Dedifferentiated amniotic fluid mesenchymal stem cell (primary cell): ENCODE results near the gene PLA2G4B.

Experiments
- DNase-seq: peaks from one replicate; pipeline ENCODE4 v3.0.0-alpha.2; 2016; ENCODE audit errors: extremely low spot score

Gene PLA2G4B, protein sequence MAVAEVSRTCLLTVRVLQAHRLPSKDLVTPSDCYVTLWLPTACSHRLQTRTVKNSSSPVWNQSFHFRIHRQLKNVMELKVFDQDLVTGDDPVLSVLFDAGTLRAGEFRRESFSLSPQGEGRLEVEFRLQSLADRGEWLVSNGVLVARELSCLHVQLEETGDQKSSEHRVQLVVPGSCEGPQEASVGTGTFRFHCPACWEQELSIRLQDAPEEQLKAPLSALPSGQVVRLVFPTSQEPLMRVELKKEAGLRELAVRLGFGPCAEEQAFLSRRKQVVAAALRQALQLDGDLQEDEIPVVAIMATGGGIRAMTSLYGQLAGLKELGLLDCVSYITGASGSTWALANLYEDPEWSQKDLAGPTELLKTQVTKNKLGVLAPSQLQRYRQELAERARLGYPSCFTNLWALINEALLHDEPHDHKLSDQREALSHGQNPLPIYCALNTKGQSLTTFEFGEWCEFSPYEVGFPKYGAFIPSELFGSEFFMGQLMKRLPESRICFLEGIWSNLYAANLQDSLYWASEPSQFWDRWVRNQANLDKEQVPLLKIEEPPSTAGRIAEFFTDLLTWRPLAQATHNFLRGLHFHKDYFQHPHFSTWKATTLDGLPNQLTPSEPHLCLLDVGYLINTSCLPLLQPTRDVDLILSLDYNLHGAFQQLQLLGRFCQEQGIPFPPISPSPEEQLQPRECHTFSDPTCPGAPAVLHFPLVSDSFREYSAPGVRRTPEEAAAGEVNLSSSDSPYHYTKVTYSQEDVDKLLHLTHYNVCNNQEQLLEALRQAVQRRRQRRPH

DNA sequence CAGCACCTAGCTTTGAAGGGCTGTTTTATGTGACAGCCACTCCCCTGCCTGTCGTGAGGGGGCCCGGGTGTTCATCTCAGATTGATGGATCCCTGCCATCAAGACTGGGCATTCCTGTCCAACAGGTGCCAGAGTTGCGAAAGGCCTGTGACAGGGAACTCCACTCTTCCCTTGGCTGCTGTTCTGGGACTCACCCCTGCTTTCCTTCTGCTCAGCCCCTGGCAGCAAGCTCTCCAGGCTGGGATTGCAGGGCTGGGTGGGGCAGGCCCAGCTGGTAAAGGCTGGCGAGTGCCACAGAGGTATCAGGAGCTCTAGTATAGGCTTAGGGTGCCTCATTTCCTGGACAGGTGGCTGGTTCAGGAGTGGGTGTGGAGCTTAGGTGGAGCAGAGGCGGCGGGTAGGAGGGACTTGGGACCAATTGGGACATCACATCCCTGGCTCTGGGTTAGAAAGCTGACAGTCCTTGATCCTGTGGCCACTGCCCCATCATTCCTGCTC lies at the start of gene PLA2G4B:
Gene PLA2G4B (plus strand): TSS at position 448 of the 498 bp plus-strand sequence. CDS start 67 bp downstream, outside the sequence.
- DNase-seq: no peak

DNA sequence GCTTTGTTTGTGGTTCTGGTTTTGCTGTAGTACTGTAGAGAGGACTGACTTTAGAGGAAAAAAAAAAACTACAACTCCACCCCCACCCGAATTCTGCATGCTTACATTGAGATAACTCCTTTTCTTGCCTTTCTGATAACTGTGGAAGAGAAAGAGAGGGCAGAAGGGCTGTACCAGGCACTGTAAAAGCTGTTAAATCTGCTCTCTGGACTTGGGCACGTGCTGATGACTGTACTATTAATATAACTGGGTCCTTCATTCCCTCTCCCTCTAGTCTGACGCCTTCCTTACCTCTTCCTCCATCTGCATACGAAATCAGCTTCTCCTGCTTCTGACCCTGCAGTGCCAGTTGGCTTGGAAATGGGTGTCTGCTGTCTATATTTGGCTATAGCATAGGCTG lies 49.4 kb upstream of the PLA2G4B start:
- no peak for DNase-seq

DNA sequence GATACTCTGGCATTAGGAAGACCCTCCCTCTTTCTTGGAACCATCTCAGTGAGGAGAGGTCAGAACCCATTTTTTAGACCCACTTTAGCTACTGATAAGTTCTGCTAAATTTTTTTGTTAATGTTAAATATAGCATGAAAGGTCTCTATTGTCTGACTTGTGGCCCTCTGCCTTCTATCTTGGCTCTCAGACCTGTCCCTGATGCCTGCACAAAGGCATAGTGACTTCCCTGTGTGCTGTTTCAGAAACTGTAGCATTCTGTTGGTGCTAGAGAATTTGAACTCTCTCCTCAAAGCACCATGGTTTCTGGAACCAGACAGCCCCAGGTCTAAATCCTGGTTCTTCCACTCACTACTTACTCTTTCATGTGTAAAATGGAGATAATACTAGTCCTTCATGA lies 49.0 kb upstream of the PLA2G4B start:
- no peak for DNase-seq

DNA sequence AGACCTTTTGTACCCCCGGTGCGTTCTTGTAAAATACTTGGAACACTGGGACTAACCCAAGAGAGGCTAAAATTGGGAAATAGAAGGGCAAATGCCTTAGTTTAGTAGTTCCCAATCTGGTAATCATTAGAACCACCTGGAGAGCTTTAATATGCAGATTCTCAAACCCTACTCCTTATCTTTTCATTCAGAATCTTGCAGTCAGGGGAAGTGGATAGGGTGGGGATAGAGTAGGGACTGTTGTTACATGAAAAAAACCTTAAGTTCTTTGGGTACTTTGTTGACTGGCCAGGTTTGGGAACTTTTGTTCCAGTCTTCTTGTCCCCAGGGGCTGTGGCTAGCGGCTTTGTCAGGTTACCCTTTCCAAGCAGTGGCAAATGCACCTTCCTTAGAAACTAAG lies 48.5 kb upstream of the PLA2G4B start:
- no peak for DNase-seq

DNA sequence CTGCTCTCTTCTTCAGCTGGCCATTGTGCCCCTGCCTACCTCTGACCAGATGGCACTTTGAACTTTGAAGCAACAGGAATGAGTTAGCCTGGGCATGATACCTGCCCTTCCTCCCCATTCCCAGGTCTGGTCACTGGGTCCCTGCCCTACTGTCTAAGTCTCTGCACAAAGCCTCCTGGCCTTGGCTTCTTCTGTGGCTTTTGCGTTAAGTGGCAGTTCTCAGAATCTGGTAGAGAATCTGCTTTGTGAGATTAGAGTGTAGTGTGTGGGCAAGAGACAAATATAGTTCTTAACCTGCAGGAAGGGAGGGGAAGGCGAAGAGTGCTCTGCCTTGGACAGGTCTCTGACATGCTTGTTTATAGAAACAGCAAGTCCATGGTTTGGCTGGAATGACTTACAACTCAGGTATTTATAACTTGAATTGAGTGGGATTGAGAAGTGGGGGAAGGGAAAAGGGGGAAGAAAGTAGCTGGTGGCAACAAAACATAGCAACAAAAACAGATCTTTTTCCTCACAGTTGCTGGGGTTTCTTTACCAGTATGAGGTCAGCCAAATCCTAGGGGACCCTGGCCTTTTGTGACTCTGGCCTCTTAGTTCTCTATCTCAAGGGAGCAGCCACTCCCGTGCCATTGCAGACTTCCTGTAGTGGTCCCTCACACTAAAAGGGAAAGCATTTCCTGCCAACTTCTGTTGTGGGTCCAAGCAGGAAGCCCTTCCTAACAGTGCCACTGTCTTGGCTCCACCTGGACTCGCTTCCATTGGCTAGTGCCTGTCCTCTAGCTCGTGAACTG lies 47.7 kb upstream of the PLA2G4B start:
- no peak for DNase-seq

DNA sequence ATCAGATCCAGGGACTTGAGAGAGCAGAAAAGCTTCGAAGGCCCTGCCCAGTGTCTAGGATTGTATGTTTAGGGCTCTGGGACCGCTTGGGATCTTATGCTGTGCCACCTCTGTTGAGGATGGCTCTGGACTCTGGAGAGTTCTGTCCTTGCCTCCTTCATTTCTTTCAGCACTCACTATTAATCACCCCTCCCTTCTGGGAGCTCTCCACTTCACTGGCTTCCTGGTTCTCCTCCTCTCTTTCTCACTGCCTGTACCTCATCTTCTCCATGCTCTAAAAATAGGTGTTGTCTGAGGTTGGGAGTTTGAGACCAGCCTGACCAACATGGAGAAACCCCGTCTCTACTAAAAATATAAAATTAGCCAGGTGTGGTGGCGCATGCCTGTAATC lies 47.1 kb upstream of the PLA2G4B start:
- DNase-seq: no peak

DNA sequence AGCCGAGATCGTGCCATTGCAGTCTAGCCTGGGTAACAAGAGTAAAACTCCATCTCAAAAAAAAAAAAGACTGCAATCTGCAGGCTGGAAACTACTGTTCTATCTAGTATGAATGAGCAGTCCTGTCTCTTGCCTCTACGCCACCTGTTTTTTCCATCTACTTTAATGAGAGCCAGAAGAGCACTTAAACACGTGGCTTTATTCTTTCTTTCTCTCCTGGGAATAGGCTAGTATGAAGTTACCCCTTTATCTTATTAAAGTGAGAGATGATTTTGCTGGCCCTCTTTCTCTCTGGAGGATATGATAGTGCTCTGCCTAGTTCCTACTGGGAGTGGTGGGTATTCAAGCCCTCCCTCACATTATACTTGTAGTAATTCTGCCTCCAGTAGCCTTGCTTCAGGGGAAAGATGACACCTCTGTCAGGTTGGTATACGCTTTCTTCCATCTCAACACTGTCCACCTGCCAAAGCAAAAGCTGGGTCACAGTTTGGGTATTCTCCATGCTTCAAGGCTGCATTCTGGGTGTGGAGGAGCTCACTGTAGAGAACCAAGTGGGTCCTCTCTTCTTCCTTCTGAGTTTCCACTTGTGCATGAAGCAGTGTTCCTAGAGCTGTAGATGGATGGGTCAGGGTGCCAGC lies 46.5 kb upstream of the PLA2G4B start:
- no peak for DNase-seq

DNA sequence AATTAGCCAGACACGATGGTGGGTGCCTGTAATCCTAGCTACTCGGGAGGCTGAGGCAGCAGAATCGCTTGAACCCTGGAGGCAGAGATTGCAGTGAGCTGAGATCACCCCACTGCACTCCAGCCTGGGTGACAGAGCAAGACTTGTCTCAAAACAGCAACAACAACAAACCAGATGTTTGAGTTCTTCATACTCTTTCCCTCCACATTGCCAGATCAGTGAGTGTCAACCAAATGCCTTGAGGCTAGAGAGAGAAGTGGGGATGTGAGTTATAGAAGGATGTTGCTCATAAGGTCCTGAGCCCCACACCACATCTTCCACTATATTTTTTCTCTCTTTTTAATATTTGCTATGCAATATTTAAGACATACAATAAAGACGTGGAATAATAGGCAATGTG lies 44.6 kb upstream of the PLA2G4B start:
- peak; percentile 84 for DNase-seq

DNA sequence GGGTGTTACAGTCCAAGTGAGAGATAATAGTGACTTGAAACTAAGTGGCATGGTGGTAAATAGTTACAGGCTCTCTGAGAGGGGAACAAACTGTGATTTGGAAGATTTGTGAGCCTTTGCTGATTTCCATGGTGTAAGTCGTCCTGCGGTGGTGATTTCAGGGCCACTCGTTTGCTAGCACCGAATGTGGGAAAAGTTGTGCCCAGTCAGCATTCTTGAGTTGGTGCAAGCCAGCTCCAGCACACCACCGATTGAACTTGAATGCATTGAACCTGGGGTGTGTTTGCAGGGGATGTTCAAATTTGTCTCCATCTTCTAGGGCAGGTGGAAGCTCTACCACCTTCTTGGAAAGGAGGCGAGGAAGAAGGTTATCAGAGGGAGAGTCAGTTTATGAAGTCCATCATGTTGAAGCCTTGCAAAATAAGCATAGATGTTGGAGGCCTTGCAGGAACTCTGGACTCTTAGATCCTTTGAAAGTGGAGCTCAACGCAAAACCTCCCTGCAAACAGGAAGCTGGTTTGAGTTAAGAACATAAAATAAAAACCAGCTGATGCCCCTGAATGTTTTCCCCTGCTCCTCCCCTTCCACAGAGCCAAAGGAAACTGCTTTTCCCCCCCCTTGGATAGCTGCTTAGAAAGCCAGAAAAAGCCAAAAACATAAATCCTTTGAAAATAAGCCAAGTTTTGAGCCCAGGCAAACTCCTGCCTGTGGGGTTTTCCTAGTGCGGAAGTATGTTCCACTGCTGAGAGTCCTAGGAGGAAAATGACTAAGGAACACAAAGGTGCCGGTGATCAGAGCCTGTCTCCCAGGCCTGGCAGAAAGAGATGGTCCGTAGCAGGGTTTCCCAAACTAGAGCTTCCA lies 42.4 kb upstream of the PLA2G4B start:
- DNase-seq: peak; percentile 68

DNA sequence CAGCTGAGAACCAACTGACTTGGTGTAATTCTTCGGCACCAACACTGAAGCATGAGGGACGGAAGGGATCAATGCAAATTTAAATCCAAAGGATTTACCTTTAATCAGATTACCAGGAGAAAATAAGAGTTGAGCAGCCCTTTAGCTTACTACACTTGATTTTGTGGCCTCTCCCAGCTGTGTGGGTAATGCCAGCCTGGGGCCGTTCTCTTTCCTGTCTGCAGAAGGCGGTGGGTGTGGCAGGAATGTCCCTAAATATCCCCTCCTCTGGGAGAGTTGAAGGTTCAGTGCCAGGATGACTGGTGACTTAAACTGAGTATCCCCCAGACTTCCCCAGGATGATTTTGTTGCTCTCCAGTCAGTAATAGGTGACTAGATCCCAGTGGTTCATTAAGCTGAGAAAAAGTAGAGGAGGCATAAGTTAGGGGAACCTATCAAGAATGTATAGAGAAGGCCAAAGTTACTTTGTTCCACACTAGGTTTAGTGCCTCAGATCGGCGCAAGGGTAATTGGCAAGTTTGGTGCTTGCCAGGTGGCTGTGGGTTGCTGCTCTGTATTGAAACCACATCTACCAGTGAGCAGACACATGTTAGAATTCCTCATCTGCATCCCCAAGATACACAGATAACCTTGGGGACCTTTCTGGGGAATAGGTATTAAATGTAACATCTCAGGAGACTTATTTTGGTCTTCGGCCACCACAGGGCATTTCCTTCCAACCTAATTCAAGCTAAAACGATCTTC lies 41.3 kb upstream of the PLA2G4B start:
- DNase-seq: no peak

DNA sequence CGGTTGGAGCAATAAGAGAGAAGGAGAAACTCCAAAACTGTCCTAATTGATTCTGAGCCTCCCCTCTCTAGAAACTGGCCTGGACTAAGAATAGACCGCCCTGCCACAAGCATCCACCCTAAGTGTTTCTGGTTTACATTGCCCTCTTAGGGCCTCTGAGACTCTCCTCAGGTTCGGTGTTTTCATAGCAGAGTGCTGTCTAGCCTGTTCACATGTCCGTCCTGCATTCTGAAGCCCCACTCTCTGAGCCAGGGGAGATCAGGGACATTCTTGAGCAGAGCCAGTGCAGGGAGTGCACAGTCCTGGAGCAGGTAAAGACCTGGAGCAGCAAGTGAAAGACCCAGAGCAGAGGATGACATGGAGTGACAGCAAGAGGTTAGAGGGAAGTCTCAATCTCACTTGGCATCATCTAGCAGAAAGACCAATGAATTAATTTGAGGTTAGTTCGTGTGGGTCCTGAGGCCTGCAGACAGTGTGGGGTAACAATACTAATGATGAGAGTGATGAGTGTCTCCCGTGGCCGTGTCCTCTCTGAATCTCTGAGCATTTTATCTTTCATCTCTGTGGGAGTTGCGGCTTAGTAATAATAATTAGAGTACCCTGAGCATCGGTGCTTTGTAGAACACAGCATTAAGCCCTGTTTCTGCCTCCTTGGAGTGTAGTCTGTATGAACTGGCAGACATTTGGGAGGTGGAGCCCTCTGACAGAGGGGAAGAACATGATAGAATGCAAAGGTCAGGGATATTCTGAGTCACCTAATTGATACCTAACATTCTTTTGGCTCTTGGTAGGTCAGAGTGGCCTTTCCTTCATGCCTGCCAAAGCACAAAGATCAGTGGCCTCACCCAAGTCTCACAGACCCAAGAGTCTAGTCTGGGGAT lies 39.8 kb upstream of the PLA2G4B start:
- no peak for DNase-seq

DNA sequence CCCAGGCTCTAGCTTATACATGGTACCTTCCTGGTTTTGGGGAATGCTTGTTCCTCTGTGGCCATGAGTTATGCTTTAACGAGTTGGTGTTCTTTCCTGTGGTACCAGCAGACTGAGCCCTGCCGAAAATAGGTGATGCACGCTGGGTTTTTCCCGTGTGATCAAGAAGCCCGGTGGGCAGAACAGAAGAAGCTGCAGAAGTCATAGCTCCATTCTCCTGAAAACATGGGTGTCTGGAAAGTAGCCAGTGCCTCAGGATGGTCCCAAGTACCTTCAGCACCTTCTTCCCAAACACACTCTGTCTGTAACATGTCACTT lies 39.2 kb upstream of the PLA2G4B start:
- no peak for DNase-seq

DNA sequence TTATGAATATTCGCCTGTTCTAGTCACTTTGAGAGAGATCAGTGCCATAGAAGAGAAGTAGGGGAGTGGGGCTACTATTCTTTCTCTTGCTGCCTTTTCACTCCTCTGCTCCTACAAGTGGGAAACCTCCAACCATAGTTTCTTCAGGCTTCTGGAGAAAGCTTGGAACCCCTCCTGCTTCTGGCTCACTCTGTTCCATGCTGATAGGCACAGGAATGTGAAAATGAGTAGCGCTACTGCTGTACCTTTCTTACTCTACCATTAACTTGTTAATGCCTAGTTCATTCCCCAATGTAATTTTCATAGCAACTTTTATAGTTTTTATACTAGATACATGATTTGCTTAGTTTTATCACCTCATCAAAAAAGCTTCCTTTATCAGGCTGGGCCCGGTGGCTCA lies 37.5 kb upstream of the PLA2G4B start:
- DNase-seq: no peak

DNA sequence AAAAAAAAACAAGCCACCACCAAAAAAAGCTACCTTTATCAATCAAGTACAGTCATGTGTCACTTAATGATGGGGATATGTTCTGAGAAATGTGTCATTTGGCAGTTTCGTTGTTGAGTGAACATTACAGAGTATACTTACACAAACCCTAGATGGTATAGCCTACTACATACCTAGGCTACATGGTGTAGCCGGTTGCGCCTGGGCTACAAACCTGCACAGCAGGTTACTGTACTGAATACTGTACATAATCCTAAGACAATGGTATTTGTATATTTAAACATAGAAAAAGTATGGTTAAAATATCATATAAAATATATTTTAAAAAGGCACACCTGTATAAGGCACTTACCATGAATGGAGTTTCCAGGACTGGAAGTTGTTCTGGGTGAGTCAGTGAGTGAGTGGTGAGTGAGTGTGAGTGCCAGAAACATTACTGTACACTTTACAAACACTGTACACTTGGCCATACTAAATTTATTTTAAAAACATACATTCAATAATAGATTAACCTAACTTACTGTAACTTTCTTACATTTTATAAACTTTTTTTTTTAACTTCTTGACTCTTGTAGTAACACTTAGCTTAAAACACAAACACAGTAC lies 36.7 kb upstream of the PLA2G4B start:
- no peak for DNase-seq

DNA sequence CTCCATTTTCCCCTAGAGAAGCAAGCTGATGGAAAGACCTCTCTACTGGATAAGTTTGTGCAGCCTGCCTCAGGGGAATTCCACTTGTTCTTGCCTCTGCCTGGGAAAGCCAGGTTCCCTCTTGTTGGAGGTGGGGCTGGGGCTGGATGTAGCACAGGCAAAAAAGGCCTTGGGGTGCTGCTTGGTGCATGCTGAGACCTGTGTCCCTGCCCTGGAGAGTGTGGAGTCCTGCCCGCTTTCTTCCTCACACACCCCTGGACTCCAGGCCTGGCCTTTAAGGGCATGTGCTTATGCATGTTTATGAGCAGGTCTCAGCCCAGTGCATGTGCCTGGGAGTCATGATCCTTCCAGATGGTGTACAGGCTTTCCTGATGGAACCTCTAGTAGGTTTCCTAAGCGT lies 34.3 kb upstream of the PLA2G4B start:
- DNase-seq: no peak

DNA sequence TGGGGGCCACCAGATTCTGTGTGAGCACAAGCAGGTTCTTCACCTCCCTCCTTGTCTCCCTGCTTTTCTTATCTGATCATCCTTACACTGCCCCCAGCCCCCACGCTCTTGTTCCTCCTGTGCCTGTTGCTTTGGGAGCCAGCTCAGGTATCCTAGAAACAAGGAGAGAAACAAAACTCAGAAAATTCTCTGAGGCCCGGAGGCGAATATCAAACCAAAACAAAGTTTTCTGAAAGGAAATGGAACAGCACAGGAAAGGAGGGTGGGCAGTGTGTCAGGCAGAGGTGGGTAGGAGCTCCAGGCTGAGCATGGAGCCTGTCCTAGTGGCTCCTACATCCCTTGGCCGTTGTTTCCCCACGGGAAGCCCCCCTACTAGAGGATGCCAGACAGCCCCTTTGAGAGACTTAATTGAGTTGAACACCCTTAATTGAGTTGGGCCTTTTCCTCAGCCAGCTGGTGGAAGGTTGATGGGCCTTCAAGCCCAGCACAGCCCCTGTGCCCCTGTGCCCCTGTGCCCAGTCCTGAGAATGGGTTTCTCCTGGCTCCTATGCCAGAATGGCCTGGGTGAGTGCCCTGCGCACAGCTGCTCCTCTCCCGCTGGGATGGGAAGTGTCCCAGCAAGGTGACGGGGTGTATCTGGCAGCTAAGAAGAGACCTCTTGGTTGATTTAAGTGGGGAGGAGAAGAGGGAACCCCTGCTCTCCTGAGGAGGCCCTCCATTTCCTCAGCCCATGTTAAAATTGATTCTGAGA lies 33.6 kb upstream of the PLA2G4B start:
- DNase-seq: no peak

DNA sequence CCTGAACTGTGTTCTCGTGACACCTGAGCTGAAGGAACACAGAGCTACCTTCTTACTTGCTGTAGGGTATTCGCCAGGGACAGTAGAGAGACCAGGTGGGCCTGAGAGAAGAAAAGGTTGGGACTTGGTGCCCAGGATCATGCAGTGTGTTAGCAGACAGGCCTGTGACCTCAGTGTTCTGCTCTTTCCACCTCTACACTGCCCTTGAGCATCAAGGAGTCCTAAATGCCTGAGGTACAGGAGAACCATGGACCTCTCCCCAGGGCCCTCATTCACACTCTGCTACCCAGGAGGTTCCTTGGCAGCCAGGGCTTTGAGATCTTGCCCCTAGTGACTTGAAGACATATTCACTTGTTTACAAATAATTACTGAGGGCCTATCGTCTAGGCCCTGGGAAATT lies 32.9 kb upstream of the PLA2G4B start:
- no peak for DNase-seq
